ENCODE data around the gene ITGB5. TPM values are rescaled to one million over a fixed set of nuclear protein-coding genes. Genes with fewer than 3 reads are reported as not detected.

ITGB5 gene
- total RNA-seq, 1 experiment from 2014 or later: 339 TPM

DNA sequence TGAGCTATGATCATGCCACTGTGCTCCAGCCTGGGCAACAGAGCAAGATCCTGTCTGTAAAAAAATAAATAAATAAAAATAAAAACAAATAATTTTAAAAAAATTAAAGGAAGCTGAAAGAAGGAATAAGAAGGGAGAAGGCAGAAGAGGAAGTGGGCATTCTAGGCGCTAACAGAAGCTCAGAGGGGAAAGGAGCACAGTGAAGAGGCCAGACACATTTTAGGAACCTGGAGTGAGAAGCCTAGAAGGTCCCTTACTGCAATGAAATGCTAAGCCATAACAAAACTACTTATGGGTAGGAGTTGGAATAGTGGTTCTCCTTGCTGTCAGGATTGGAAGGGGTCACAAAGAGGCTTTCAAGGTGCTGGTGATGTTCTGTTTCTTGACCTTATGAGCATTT, 64.0 kb downstream of the ITGB5 start:
- Mint-ChIP-seq H3K27me3 (ENCODE audit: low read depth) (no peaks in the 10 kb centered on the region), H3K4me1 (peaks cover 47% of the 10 kb centered on the region)
- CTCF ChIA-PET: interaction anchor here (1.9 kb wide), 1 partner anchor 78 kb away, joined by 6 read pairs; no protein-coding TSS in a partner anchor

More for the DNA sequence above, 64.0 kb downstream of the ITGB5 start:
- TF ChIP-seq ETV6 (CRISPR knock-in tag; IDR thresholded peaks at IDR 0.05): no peak
- no peak for TF ChIP-seq FOXP1 (CRISPR knock-in tag; IDR thresholded peaks at IDR 0.05; ENCODE audit: borderline replicate concordance)
- TF ChIP-seq, protein P1, sequence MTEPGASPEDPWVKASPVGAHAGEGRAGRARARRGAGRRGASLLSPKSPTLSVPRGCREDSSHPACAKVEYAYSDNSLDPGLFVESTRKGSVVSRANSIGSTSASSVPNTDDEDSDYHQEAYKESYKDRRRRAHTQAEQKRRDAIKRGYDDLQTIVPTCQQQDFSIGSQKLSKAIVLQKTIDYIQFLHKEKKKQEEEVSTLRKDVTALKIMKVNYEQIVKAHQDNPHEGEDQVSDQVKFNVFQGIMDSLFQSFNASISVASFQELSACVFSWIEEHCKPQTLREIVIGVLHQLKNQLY (CRISPR knock-in tag; IDR thresholded peaks at IDR 0.05): no peak
- TF ChIP-seq, protein P2, sequence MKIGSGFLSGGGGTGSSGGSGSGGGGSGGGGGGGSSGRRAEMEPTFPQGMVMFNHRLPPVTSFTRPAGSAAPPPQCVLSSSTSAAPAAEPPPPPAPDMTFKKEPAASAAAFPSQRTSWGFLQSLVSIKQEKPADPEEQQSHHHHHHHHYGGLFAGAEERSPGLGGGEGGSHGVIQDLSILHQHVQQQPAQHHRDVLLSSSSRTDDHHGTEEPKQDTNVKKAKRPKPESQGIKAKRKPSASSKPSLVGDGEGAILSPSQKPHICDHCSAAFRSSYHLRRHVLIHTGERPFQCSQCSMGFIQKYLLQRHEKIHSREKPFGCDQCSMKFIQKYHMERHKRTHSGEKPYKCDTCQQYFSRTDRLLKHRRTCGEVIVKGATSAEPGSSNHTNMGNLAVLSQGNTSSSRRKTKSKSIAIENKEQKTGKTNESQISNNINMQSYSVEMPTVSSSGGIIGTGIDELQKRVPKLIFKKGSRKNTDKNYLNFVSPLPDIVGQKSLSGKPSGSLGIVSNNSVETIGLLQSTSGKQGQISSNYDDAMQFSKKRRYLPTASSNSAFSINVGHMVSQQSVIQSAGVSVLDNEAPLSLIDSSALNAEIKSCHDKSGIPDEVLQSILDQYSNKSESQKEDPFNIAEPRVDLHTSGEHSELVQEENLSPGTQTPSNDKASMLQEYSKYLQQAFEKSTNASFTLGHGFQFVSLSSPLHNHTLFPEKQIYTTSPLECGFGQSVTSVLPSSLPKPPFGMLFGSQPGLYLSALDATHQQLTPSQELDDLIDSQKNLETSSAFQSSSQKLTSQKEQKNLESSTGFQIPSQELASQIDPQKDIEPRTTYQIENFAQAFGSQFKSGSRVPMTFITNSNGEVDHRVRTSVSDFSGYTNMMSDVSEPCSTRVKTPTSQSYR (CRISPR knock-in tag; IDR thresholded peaks at IDR 0.05): no peak
- TF ChIP-seq ELF4 (CRISPR knock-in tag; IDR thresholded peaks at IDR 0.05; ENCODE audit: low read depth): no peak
- TF ChIP-seq, protein P3, sequence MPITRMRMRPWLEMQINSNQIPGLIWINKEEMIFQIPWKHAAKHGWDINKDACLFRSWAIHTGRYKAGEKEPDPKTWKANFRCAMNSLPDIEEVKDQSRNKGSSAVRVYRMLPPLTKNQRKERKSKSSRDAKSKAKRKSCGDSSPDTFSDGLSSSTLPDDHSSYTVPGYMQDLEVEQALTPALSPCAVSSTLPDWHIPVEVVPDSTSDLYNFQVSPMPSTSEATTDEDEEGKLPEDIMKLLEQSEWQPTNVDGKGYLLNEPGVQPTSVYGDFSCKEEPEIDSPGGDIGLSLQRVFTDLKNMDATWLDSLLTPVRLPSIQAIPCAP (CRISPR knock-in tag; IDR thresholded peaks at IDR 0.05): no peak
- no peak for TF ChIP-seq ZNF423 (CRISPR knock-in tag; IDR thresholded peaks at IDR 0.05)
- TF ChIP-seq, protein P4, sequence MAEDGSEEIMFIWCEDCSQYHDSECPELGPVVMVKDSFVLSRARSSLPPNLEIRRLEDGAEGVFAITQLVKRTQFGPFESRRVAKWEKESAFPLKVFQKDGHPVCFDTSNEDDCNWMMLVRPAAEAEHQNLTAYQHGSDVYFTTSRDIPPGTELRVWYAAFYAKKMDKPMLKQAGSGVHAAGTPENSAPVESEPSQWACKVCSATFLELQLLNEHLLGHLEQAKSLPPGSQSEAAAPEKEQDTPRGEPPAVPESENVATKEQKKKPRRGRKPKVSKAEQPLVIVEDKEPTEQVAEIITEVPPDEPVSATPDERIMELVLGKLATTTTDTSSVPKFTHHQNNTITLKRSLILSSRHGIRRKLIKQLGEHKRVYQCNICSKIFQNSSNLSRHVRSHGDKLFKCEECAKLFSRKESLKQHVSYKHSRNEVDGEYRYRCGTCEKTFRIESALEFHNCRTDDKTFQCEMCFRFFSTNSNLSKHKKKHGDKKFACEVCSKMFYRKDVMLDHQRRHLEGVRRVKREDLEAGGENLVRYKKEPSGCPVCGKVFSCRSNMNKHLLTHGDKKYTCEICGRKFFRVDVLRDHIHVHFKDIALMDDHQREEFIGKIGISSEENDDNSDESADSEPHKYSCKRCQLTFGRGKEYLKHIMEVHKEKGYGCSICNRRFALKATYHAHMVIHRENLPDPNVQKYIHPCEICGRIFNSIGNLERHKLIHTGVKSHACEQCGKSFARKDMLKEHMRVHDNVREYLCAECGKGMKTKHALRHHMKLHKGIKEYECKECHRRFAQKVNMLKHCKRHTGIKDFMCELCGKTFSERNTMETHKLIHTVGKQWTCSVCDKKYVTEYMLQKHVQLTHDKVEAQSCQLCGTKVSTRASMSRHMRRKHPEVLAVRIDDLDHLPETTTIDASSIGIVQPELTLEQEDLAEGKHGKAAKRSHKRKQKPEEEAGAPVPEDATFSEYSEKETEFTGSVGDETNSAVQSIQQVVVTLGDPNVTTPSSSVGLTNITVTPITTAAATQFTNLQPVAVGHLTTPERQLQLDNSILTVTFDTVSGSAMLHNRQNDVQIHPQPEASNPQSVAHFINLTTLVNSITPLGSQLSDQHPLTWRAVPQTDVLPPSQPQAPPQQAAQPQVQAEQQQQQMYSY (CRISPR knock-in tag; IDR thresholded peaks at IDR 0.05): no peak
- TF ChIP-seq, protein P5, sequence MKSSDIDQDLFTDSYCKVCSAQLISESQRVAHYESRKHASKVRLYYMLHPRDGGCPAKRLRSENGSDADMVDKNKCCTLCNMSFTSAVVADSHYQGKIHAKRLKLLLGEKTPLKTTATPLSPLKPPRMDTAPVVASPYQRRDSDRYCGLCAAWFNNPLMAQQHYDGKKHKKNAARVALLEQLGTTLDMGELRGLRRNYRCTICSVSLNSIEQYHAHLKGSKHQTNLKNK (CRISPR knock-in tag; IDR thresholded peaks at IDR 0.05): no peak
- TF ChIP-seq, protein P6, sequence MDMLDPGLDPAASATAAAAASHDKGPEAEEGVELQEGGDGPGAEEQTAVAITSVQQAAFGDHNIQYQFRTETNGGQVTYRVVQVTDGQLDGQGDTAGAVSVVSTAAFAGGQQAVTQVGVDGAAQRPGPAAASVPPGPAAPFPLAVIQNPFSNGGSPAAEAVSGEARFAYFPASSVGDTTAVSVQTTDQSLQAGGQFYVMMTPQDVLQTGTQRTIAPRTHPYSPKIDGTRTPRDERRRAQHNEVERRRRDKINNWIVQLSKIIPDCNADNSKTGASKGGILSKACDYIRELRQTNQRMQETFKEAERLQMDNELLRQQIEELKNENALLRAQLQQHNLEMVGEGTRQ (CRISPR knock-in tag; IDR thresholded peaks at IDR 0.05): no peak
- TF ChIP-seq CBFB (CRISPR knock-in tag; IDR thresholded peaks at IDR 0.05; ENCODE audit: low read depth): no peak
- no peak for TF ChIP-seq NR1H2 (CRISPR knock-in tag; IDR thresholded peaks at IDR 0.05)
- no peak for TF ChIP-seq CREM (CRISPR knock-in tag; IDR thresholded peaks at IDR 0.05)
- no peak for TF ChIP-seq RORB (CRISPR knock-in tag; IDR thresholded peaks at IDR 0.05)
- no peak for TF ChIP-seq TEAD1 (CRISPR knock-in tag; IDR thresholded peaks at IDR 0.05)
- TF ChIP-seq, protein P7, sequence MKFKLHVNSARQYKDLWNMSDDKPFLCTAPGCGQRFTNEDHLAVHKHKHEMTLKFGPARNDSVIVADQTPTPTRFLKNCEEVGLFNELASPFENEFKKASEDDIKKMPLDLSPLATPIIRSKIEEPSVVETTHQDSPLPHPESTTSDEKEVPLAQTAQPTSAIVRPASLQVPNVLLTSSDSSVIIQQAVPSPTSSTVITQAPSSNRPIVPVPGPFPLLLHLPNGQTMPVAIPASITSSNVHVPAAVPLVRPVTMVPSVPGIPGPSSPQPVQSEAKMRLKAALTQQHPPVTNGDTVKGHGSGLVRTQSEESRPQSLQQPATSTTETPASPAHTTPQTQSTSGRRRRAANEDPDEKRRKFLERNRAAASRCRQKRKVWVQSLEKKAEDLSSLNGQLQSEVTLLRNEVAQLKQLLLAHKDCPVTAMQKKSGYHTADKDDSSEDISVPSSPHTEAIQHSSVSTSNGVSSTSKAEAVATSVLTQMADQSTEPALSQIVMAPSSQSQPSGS (CRISPR knock-in tag; IDR thresholded peaks at IDR 0.05; ENCODE audit: borderline replicate concordance, low read depth): no peak
- TF ChIP-seq, protein P8, sequence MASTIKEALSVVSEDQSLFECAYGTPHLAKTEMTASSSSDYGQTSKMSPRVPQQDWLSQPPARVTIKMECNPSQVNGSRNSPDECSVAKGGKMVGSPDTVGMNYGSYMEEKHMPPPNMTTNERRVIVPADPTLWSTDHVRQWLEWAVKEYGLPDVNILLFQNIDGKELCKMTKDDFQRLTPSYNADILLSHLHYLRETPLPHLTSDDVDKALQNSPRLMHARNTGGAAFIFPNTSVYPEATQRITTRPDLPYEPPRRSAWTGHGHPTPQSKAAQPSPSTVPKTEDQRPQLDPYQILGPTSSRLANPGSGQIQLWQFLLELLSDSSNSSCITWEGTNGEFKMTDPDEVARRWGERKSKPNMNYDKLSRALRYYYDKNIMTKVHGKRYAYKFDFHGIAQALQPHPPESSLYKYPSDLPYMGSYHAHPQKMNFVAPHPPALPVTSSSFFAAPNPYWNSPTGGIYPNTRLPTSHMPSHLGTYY (CRISPR knock-in tag; IDR thresholded peaks at IDR 0.05): no peak
- TF ChIP-seq NFYB (CRISPR knock-in tag; conservative IDR thresholded peaks at IDR 0.05; ENCODE audit: low read depth): no peak
- no peak for TF ChIP-seq JAZF1 (CRISPR knock-in tag; IDR thresholded peaks at IDR 0.05)
- no peak for TF ChIP-seq ZNF219 (CRISPR knock-in tag; IDR thresholded peaks at IDR 0.05; ENCODE audit: borderline replicate concordance)
- ATAC-seq: no peak
- no peak overlapping the region for H3K27ac Mint-ChIP-seq
- POLR2A ChIA-PET: no interaction called here
- no peaks in the 10 kb centered on the region for H3K9me3 Mint-ChIP-seq
- H3K36me3 Mint-ChIP-seq: peaks cover 43% of the 10 kb centered on the region
- no peak overlapping the region for H3K4me3 Mint-ChIP-seq
- DNase-seq (ENCODE audit: low spot score): no peak

Data from WTC11 (cell line).